MM.1S (cell line): ENCODE measurements around the gene KCNMA1.

Source experiments
- CTCF ChIP-seq: fragments of 300-600 bp; sonication (generic); IDR thresholded peaks from 2 replicates; pipeline ENCODE4 v1.5.1; 2016; ENCODE audit warnings: antibody characterized with exemption, low read length, mixed read lengths
- EZH2 ChIP-seq: fragments of 300-600 bp; sonication (generic); optimal IDR thresholded peaks from 2 replicates; pipeline ENCODE3; 2017; ENCODE audit warnings: low read depth, mild to moderate bottlenecking, antibody characterized with exemption, low read length, mixed read lengths

- no peak for TF ChIP-seq CTCF
- no peak for TF ChIP-seq EZH2
Measured at GRCh38 chr10:77445547-77445946, 192.1 kb downstream of the KCNMA1 start.
